Neural progenitor cell (in vitro differentiated cells): ENCODE data around the gene ZNF292.

Source experiments
- CTCF ChIP-seq: fragments of 200-600 bp; sonication (generic); IDR thresholded peaks from 2 replicates; pipeline ENCODE4 v1.5.1; 2017; ENCODE audit warnings: antibody characterized with exemption, mild to moderate bottlenecking
- EZH2 ChIP-seq: fragments of 200-600 bp; sonication (generic); IDR thresholded peaks from 2 replicates; pipeline ENCODE4 v1.6.1; 2017; ENCODE audit warnings: antibody characterized with exemption, mild to moderate bottlenecking, moderate library complexity

GRCh38 chr6:87203448-87204023 is 48.2 kb downstream of the ZNF292 start:
- TF ChIP-seq CTCF = no peak
- TF ChIP-seq EZH2 = no peak
